Measurements from ENCODE around the gene PRDM15. TPM values are rescaled to one million over a fixed set of nuclear protein-coding genes. Genes with fewer than 3 reads are reported as not detected.

PRDM15 gene
- total RNA-seq, 1 experiment from 2014 or later, result 11.2 TPM

DNA sequence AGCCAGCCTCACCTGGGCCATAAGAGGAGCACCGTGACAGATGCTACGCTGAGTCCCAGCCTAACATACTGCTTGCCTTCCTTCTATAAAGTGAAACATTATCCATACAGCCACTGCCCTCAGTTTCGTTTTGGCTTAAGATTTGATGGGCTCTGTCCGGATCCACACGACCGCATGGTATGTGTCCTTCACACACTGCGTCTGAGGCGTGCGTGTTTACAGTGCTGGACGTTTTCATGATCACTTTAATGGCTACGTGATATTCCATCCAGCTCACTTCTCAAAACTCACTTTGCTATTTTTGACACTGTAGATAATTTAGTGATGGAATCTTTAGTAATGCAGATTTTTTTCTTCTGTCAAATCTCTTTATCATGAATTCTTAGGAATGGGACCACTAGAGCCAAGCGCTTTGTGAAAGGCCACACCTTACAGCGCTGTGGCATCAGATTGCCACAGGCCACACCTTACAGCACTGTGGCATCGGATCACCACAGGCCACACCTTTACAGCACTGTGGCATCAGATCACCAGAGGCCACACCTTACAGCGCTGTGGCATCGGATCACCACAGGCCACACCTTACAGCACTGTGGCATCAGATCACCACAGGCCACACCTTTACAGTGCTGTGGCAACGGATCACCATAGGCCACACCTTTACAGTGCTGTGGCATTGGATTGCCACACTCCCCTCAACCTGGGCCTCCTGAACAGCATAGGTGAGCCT lies 47.1 kb downstream of the PRDM15 start:
- H3K27ac ChIP-seq (ENCODE audit: low read length), result no peak overlapping the region
- ATAC-seq (no peak), DNase-seq (ENCODE audit: low read depth, low spot score) (no peak)
- no peak for TF ChIP-seq CTCF (IDR thresholded peaks at IDR 0.05)
- TF ChIP-seq REST (IDR thresholded peaks at IDR 0.05; ENCODE audit: insufficient read depth in 1 of 2, low read depth in 2 of 2, low read length in 1 of 2), result no peak
- no peak for TF ChIP-seq POLR2AphosphoS5 (IDR thresholded peaks at IDR 0.05; ENCODE audit: low read depth, low read length)
- no peak for TF ChIP-seq TCF7L2 (IDR thresholded peaks at IDR 0.05; ENCODE audit: low read depth, low read length)
- TF ChIP-seq SIN3A (IDR thresholded peaks at IDR 0.05; ENCODE audit: borderline replicate concordance, insufficient read depth, low read depth, low read length), result no peak
- H3K27me3 ChIP-seq (ENCODE audit: control insufficient read depth, insufficient read depth, low read length), result no peaks in the 10 kb centered on the region
- H3K4me1 ChIP-seq (ENCODE audit: control insufficient read depth, insufficient read depth, low read length), result no peaks in the 10 kb centered on the region
- BruUV-seq (replicated peaks), result no TSS peak
- no peaks in the 10 kb centered on the region for H3K36me3 ChIP-seq (ENCODE audit: control insufficient read depth, insufficient read depth, low read length)
- no peaks in the 10 kb centered on the region for H3K9me3 ChIP-seq (ENCODE audit: control insufficient read depth, insufficient read depth, low read depth, low read length)
- no peak overlapping the region for H3K4me3 ChIP-seq (ENCODE audit: low read depth in 2 of 2, low read length in 2 of 2)
- POLR2A ChIA-PET, result no interaction called here
- intact Hi-C loops (cut with micrococcal nuclease; ENCODE audit: unreplicated experiment) (no loop called here), in situ Hi-C loops (cut with HindIII; ENCODE audit: low pct_unique_long_range_greater_than_20kb, low sequenced_read_pairs) (no loop called here)
- CTCF ChIA-PET, result no interaction called here

DNA sequence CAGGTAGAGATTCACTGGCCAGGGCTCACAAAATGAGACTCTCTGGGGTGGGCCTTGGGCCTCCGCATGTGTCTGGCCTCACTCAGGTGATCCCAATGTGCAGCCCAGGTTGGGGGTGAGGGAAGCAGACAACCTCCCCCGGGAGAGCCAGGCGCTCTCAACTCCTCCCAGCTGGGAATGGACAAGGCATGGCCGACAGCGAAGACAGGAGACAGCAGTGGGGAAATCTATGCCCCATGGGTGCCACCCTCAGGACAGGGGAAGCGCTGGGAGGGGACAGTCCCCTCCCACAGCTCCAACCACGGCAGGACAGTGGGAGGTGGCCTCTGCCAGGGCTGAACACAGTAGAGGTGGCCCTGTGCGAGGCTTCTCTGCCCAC lies 47.7 kb downstream of the PRDM15 start:
- Histone ChIP-seq H3K27ac (ENCODE audit: low read length) (no peak overlapping the region), H3K27me3 (ENCODE audit: control insufficient read depth, insufficient read depth, low read length) (no peaks in the 10 kb centered on the region), H3K9me3 (ENCODE audit: control insufficient read depth, insufficient read depth, low read depth, low read length) (no peaks in the 10 kb centered on the region), H3K36me3 (ENCODE audit: control insufficient read depth, insufficient read depth, low read length) (no peaks in the 10 kb centered on the region), H3K4me1 (ENCODE audit: control insufficient read depth, insufficient read depth, low read length) (no peaks in the 10 kb centered on the region), H3K4me3 (ENCODE audit: low read depth in 2 of 2, low read length in 2 of 2) (no peak overlapping the region)
- ATAC-seq (no peak), DNase-seq (ENCODE audit: low read depth, low spot score) (no peak)
- BruUV-seq (replicated peaks), result no TSS peak
- ChIA-PET CTCF (no interaction called here), POLR2A (no interaction called here)
- in situ Hi-C loops (cut with HindIII; ENCODE audit: low pct_unique_long_range_greater_than_20kb, low sequenced_read_pairs) (no loop called here), intact Hi-C loops (cut with micrococcal nuclease; ENCODE audit: unreplicated experiment) (no loop called here)
- TF ChIP-seq SIN3A (IDR thresholded peaks at IDR 0.05; ENCODE audit: borderline replicate concordance, insufficient read depth, low read depth, low read length) (no peak), TCF7L2 (IDR thresholded peaks at IDR 0.05; ENCODE audit: low read depth, low read length) (no peak), REST (IDR thresholded peaks at IDR 0.05; ENCODE audit: insufficient read depth in 1 of 2, low read depth in 2 of 2, low read length in 1 of 2) (no peak), POLR2AphosphoS5 (IDR thresholded peaks at IDR 0.05; ENCODE audit: low read depth, low read length) (no peak), CTCF (IDR thresholded peaks at IDR 0.05) (no peak)
